HG03571 (cell line): Measurements from ENCODE around the gene KLRF1.
"Not testable (repeated sequence)": the region's sequence is repeated elsewhere in the genome, so short reads cannot be mapped to it uniquely, and the experiment has no call there.

ENCODE experiments used
- ATAC-seq: cut with Tn5 transposase; IDR thresholded peaks from one replicate; pipeline ENCODE4 v1.9.1; 2021; ENCODE audit not compliant: unreplicated experiment

KLRF1 gene

DNA sequence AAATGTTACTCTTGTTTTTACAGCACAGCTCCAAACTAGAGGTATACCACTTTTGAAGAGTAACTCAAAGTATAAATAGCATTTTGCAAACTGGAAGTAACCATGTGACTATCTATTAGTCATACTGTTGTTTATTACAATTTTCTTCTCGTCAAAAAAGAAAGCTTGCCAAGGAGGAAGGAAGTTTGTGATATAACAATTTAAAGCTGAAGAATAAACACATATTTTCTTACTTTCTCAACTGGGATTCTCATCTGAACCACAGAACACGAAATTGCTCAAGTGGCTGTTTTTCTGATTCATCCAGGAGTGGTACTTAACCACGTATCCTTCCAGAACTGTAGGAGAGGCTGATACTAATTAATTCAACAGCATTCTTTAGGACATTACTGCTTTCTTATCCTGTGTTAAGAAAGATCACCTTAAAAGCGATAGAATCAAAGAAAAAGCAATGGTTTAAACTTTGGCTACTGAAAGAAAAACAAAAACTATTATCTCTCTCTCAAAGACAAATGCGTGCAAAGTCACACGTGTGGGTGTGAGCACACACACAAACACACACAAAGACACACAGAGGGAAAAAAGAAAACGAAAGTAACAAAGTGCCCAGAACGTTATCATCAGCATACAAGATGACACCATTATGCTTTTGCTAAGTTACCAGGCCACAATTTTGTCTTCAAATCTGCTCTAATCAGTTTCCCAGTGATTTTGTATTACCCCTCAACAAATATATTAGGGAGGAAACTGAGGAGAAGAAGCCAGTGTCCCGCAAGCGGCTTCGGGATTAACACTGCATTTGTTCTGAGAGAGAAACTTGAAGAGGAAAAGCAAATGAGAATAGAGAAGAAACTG, 42.3 kb downstream of the KLRF1 start, which contains the start of gene CLEC2B:
CLEC2B (minus strand) TSS at position 48 of the 855 bp plus-strand sequence.
- ATAC-seq: peak; percentile 40

DNA sequence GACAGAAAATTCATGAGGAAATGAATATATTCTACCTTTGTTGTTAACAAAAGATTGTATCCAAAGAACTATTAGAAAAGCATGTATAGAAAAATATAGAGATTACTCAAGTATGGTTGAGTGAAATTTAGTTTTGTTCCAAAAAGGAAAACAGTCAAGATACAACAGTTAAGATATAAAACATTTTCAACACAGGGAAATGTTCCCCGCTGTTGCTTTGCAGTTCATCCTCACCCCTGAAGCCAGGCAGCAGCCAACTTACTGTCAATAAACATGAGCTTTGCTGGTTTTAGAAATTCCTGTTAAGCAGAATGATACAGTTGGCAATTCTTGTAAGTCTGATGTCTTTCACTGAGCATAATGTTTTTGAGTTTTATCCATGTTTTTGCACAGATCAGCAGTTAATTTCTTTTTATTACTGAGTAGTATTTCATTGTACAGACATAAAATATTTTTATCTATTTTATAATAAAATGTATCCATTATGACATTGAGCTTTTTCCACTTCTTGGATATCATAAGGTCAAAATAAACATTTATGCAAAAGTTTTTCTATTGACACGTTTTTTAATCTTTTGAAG, 43.1 kb downstream of the KLRF1 start:
- ATAC-seq: no peak

DNA sequence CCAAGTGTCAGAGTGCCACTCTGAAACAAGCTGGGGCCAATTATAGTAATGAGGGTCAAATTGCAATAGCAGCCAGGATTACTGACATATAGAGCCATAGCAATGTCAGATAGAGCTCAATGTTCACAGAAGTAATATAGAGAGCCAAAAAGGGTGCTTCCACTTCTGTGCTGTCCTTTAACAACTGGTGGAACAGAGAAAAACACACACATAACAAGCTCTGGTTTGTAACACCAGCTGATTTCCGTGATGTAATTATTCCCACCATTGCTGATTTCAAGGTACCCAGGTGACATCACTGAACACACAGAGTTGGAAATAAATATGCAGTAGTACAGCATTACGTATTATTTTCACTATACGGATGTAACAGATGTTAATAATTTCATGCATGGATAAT, 44.9 kb downstream of the KLRF1 start:
- ATAC-seq: no peak

DNA sequence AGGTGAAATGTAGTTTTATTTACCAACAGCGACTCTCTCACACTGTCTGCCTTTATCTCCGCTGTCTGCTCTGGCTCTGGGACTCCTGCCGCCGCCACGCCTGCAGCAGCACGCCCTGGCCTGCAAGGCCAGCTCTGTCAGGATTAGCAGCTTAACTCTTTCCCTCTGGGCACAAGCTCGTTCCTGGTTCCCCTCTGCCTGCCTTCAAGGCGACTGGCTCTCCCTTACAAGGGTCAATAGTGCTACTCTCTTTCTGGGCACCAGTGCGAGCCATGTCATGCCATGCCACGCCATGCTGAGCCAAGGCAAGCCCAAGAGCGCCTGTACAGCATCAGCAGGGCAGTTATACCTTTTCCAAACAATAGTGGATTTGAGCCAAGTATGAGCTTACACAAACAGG, 45.5 kb downstream of the KLRF1 start:
- ATAC-seq: no peak

DNA sequence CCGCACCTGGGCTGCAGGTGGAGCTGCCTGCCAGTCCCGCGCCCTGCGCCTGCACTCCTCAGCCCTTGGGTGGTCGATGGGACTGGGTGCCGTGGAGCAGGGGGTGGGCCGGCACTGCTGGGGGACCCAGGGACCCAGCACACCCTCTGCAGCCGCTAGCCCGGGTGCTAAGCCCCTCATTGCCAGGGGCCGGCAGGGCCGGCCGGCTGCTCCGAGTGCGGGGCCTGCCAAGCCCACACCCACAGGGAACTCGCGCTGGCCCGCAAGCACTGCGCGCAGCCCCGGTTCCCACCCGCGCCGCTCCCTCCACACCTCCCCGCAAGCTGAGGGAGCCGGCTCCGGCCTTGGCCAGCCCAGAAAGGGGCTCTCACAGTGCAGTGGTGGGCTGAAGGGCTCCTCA, 48.8 kb downstream of the KLRF1 start:
- ATAC-seq: not testable (repeated sequence)

DNA sequence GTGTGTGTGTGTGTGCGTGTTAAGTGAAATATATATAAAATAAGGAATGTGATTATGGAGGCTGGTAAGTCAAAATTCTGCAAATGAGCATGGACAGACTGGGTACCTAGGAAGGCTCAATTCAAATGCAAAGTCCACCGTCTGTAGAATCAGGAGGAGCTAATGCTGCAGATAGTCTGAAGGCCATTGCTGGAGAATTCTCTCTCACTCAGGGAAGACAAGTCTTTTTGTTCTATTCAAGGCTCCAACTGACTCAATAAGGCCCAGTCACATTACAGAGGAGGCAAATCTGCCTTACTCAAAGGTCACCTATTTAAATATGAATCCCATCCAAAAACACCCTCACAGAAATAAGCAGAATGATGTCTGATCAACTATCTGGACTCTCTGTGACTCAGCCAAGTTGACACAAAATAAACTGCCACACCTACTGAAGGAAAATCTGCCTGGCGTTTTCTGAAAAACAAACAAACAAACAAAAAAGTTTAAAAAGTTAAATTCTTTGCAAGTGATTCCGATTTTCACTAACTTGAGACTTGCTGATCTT, 53.3 kb downstream of the KLRF1 start:
- ATAC-seq: no peak

DNA sequence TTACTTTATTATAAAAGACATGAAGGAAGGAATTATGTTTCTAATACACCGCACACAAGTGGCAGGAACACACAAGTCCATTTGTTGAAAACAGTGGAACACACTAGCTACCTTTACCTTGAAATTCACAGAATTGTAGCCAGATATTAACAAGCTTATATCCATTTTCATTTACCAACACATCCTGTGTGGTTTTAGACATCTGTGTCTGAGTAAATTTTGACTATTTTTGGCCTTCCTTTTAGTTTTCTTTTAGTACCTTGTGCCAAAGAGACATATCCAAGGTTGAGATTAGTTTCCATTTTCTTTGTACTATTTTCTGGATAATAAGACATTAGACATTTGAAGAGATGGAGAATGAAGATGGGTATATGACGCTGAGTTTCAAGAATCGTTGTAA, 54.0 kb downstream of the KLRF1 start, which contains the start of gene KLRF2:
KLRF2 (plus strand) TSS at position 244 of the 400 bp plus-strand sequence; CDS start at position 351, 107 bp downstream.
- ATAC-seq: no peak

DNA sequence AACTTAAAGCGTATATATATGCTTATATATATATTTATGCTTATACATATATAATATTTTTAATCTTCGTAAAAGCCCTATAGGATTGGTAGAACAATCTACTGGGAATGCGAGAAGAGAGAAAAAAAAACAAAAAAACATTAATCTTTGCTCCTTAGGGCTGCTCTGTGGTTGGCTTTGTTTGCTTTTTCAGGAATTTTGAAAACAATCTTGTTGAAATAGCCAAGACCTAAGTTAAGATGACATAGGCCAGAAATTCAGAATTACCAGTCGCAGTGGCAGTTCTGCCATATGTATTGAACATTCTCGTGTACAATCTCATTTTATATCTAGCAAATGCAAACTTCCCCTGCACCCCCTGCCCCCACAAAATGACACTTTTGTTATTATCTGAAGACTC, 54.7 kb downstream of the KLRF1 start:
- ATAC-seq: no peak

DNA sequence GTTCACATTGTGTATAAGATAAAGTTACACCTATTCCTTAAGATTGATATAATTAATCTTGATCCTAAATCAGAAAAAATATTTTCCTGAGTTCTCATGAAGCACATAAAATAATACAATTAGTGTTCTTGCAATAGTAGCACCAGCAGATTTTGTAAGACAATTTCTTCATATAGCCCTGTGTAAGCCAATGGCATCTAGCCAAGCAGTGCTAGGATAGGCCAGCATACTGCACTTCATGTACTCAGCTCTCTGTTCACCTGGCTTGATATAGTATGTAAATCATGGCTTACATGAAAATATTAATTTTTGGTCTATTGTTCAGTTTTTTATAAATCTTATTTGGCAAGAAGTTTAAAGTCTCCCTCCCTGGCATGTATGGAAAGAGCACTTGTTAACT, 55.9 kb downstream of the KLRF1 start:
- no peak for ATAC-seq

DNA sequence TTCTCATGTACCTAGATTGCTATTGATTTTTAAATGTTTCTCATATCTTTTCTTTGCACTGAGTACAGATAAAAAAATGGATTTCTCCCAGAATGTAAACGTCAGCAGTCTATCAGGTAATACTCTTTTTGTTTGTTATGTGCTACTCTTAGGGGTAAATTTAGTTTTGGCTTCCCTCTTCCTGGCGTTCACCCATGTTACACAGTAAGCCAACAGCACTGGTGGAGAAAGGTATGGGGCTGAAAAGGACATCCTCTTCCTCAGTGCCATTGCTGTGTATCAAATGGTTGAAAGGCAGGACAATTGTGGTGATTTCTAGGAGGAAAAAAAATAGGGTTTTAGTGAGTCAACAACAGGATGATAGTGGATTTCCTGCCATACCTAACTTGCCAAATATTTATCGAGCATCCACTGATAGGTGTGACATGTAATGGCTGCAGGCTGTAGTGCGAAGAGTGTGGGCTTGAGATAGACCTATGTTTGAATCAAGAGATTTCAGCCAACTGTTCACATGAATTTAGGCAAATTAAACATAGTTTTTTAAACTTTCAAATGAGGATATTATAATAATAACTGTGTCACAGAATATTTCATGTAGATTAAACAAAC, 61.5 kb downstream of the KLRF1 start:
- ATAC-seq: no peak
